Activated naive CD4-positive, alpha-beta T cell (primary cell): ENCODE data around the gene GRM5.
"Not testable (repeated sequence)": the region's sequence is repeated elsewhere in the genome, so short reads cannot be mapped to it uniquely, and the experiment has no call there.

Experiments
- DNase-seq, 4 experiments: peaks; one replicate each; lab custom pipeline; 2025; lab: John Stamatoyannopoulos, UW

The GRM5 gene

GRCh38 chr11:89065651-89066201 lies at the start of gene GRM5:
Gene GRM5, minus strand, starts transcription at chr11:89065982. Its CDS starts 18,110 bp downstream, at chr11:89047872.
- not testable (repeated sequence) for DNase-seq

GRCh38 chr11:89097956-89098355 lies 32.2 kb upstream of the GRM5 start:
- DNase-seq, result not testable (repeated sequence)

GRCh38 chr11:89093806-89094205 lies 28.0 kb upstream of the GRM5 start:
- not testable (repeated sequence) for DNase-seq

- DNase-seq, result not testable (repeated sequence)
Measured at GRCh38 chr11:89084951-89085350, 19.2 kb upstream of the GRM5 start.

GRCh38 chr11:89070911-89071310 lies 5.1 kb upstream of the GRM5 start:
- not testable (repeated sequence) for DNase-seq

GRCh38 chr11:89067264-89067663 lies 1.5 kb upstream of the GRM5 start:
- no peak for DNase-seq

GRCh38 chr11:89065066-89065465 lies 716 bp downstream of the GRM5 start:
- no peak for DNase-seq

GRCh38 chr11:89063481-89063951 lies 2.3 kb downstream of the GRM5 start:
- DNase-seq, result not testable (repeated sequence)

- DNase-seq, result not testable (repeated sequence)
Measured at GRCh38 chr11:89062771-89063298, 2.9 kb downstream of the GRM5 start.

GRCh38 chr11:89061839-89062238 lies 3.9 kb downstream of the GRM5 start:
- DNase-seq, result not testable (repeated sequence)

- DNase-seq, result not testable (repeated sequence)
Measured at GRCh38 chr11:89057406-89057805, 8.4 kb downstream of the GRM5 start.

- no peak for DNase-seq
Measured at GRCh38 chr11:89052220-89052619, 13.6 kb downstream of the GRM5 start.

- not testable (repeated sequence) for DNase-seq
Measured at GRCh38 chr11:89047159-89047558, 18.6 kb downstream of the GRM5 start.

GRCh38 chr11:89043861-89044588 lies 21.8 kb downstream of the GRM5 start:
- DNase-seq, result not testable (repeated sequence)

- DNase-seq, result not testable (repeated sequence)
Measured at GRCh38 chr11:89029671-89030070, 36.1 kb downstream of the GRM5 start.

- DNase-seq, result no peak
Measured at GRCh38 chr11:89021339-89021738, 44.4 kb downstream of the GRM5 start.

- DNase-seq, result not testable (repeated sequence)
Measured at GRCh38 chr11:89019827-89020547, 45.8 kb downstream of the GRM5 start.

- no peak for DNase-seq
Measured at GRCh38 chr11:89016214-89016613, 49.6 kb downstream of the GRM5 start.

- DNase-seq, result no peak
Measured at GRCh38 chr11:89015614-89016013, 50.2 kb downstream of the GRM5 start.

- not testable (repeated sequence) for DNase-seq
Measured at GRCh38 chr11:89000852-89001251, 64.9 kb downstream of the GRM5 start.

GRCh38 chr11:88979641-88980040 lies 86.1 kb downstream of the GRM5 start:
- no peak for DNase-seq

- DNase-seq, result not testable (repeated sequence)
Measured at GRCh38 chr11:88978992-88979391, 86.8 kb downstream of the GRM5 start.
